Lung (tissue), 12 donors: ENCODE results near the gene ASIP. TPM values are rescaled to one million over a fixed set of nuclear protein-coding genes. Genes with fewer than 3 reads are reported as not detected.

Source experiments
- ATAC-seq: fragments of 200-7000 bp; cut with Tn5 transposase; one replicate; pipeline ENCODE4 v1.9.1; 2020; ENCODE audit warnings: moderate number of reproducible peaks; ENCODE audit not compliant: insufficient read depth, low FRiP score
- DNase-seq, 3 donors: peaks; one replicate each; pipeline ENCODE4 v3.0.0-alpha.2; 2013 to 2017
- H3K27ac ChIP-seq, 2 donors: one replicate each; pipeline ENCODE4 v1.5.1; 2013; ENCODE audit warnings: mild to moderate bottlenecking in 2 of 2, moderate library complexity in 2 of 2, control low read depth in 1 of 2, inconsistent platforms in 1 of 2, low read depth in 1 of 2, low read length in 1 of 2
- H3K27me3 ChIP-seq, 3 donors: one replicate each; pipeline ENCODE4 v1.5.1; 2013; ENCODE audit warnings: low read length in 2 of 3; ENCODE audit not compliant: control insufficient read depth in 3 of 3, insufficient read depth in 3 of 3
- H3K36me3 ChIP-seq, 4 donors: one replicate each; pipeline ENCODE4 v1.5.1; 2013; ENCODE audit warnings: low read length in 4 of 4, mild to moderate bottlenecking in 1 of 4, moderate library complexity in 1 of 4; ENCODE audit not compliant: control insufficient read depth in 4 of 4, insufficient read depth in 4 of 4
- H3K4me1 ChIP-seq, 5 donors: one replicate each; pipeline ENCODE4 v1.5.1; 2013; ENCODE audit warnings: low read length in 5 of 5, mild to moderate bottlenecking in 2 of 5, moderate library complexity in 1 of 5; ENCODE audit not compliant: control insufficient read depth in 5 of 5, insufficient read depth in 5 of 5
- H3K4me3 ChIP-seq: one replicate; pipeline ENCODE4 v1.5.1; 2013; ENCODE audit warnings: mild to moderate bottlenecking, control low read depth, moderate library complexity
- H3K9ac ChIP-seq, 2 donors: one replicate each; pipeline ENCODE4 v1.5.1; 2013; ENCODE audit warnings: low read length in 2 of 2, control low read depth in 1 of 2; ENCODE audit not compliant: insufficient read depth in 1 of 2
- H3K9me3 ChIP-seq, 4 donors: one replicate each; pipeline ENCODE4 v1.5.1; 2013; ENCODE audit warnings: low read length in 3 of 4, mild to moderate bottlenecking in 1 of 4, moderate library complexity in 1 of 4; ENCODE audit not compliant: control insufficient read depth in 4 of 4, insufficient read depth in 3 of 4
- CTCF ChIP-seq: IDR thresholded peaks from 2 replicates; pipeline ENCODE4 v1.5.1; 2012; ENCODE audit warnings: mild to moderate bottlenecking; ENCODE audit errors: control extremely low read depth, extremely low read depth
- WGBS, 2 donors: extraction: QIAGEN DNeasy Blood & Tissue Kit; methylation state at CpG; one replicate each; pipeline ENCODE4 v1.1.7; 2013; 5-methylcytosine and 5-hydroxymethylcytosine counted together
- polyA plus RNA-seq, 2 donors: library from polyadenylated mRNA; stranded (reverse); fragments of 200-250 nt; gene quantifications; one replicate each; pipeline ENCODE4 v1.2.1, GENCODE V29; 2013
- total RNA-seq, 2 donors: library from RNA; depleted of rRNA in 1 of 2; stranded (reverse); fragments of >200 nt in 1 of 2; gene quantifications; one replicate each; pipeline ENCODE4 v1.2.1, GENCODE V29; 2014 to 2021
- donor health status: control.
- donor health status: control.
- donor health status: Bipolar disorder and iron deficiency.
- donor health status: healthy.
- donor health status: DM: yes; HTN: yes; CAD: no.

ASIP gene
- total and polyA plus RNA-seq, 4 donors, result 0.15 to 0.87 TPM; not detected in 2

- Histone ChIP-seq H3K9me3 (no peaks in the 10 kb centered on the region), H3K4me3 (no peak overlapping the region), H3K9ac (no peak overlapping the region), H3K36me3 (no peaks in the 10 kb centered on the region), H3K27ac (no peak overlapping the region), H3K27me3 (peaks cover 0 to 6% (median 4%) of the 10 kb centered on the region in 3 donors), H3K4me1 (peaks cover 0 to 11% (median 2%) of the 10 kb centered on the region in 5 donors)
- no peak for ATAC-seq
- TF ChIP-seq CTCF, result no peak
- DNase-seq, result no peak
- WGBS, 2 donors, result 92 to 95% methylated on average over 6 of the region's 6 CpGs
Measured at GRCh38 chr20:34316196-34316814, 75.1 kb downstream of the ASIP start.

Other genes with a start within 250 kb of the ASIP start
- 100 to 1,000 TPM; 135 to 143 TPM for gene RALY, start 247.5 kb upstream of the ASIP start, total RNA-seq
- 100 to 1,000 TPM; 148 to 157 TPM for gene RALY, start 247.5 kb upstream of the ASIP start, polyA plus RNA-seq
- 10 to 100 TPM; 48.2 to 55.9 TPM for gene EIF2S2, start 129.2 kb upstream of the ASIP start, total RNA-seq
- gene EIF2S2, start 129.2 kb upstream of the ASIP start, polyA plus RNA-seq, result 10 to 100 TPM; 37.5 to 69.7 TPM
- gene AHCY, start 61.9 kb downstream of the ASIP start, total RNA-seq, result 100 to 1,000 TPM in 1 of 2 donors, 10 to 100 TPM in 1; 40.2 to 116 TPM
- gene AHCY, start 61.9 kb downstream of the ASIP start, polyA plus RNA-seq, result 100 to 1,000 TPM in 1 of 2 donors, 10 to 100 TPM in 1; 93.7 to 116 TPM
- gene ITCH, start 121.8 kb downstream of the ASIP start, total RNA-seq, result 10 to 100 TPM; 45.4 to 68.1 TPM
- 10 to 100 TPM in 1 of 2 donors, 1 to 10 TPM in 1; 9.3 to 15.4 TPM for gene ITCH, start 121.8 kb downstream of the ASIP start, polyA plus RNA-seq